Fibroblast of lung (primary cell): ENCODE data around the gene NEK5.

Experiments
- CTCF ChIP-seq, 2 donors: IDR thresholded peaks in 1 of 2; conservative IDR thresholded peaks in 1 of 2; 1 replicate in 1 of 2; 2 replicates in 1 of 2; pipeline ENCODE4 v1.5.1; 2011 to 2012; ENCODE audit warnings: low read length in 2 of 2, control low read depth in 1 of 2, inconsistent platforms in 1 of 2, low read depth in 1 of 2, mild to moderate bottlenecking in 1 of 2
- EZH2 ChIP-seq: IDR thresholded peaks from 2 replicates; pipeline ENCODE4 v1.5.1; 2012; ENCODE audit warnings: low read length, control low read depth, mild to moderate bottlenecking; ENCODE audit errors: missing control alignments

- no peak for TF ChIP-seq EZH2
- no peak for TF ChIP-seq CTCF (conservative IDR thresholded peaks at IDR 0.05 in 1 of 2, IDR thresholded peaks at IDR 0.05 in 1 of 2; ENCODE audit: low read depth in 1 of 2, low read length in 2 of 2)
These were observed 43.5 kb downstream of the NEK5 start for GRCh38 chr13:52085421-52085820.
